ENCODE data around the gene CDH23. TPM values are rescaled to one million over a fixed set of nuclear protein-coding genes. Genes with fewer than 3 reads are reported as not detected.

The CDH23 gene
- total RNA-seq, 1 donor from 2014 or later, result 4.5 TPM

GRCh38 chr10:71462062-71462935 is 65.6 kb downstream of the CDH23 start:
- no peak overlapping the region for H3K4me3 ChIP-seq
- no peaks in the 10 kb centered on the region for H3K36me3 ChIP-seq
- no peak for TF ChIP-seq CTCF (IDR thresholded peaks at IDR 0.05; ENCODE audit: borderline replicate concordance)
- no peaks in the 10 kb centered on the region for H3K9me3 ChIP-seq (replicated peaks)
- DNase-seq, result no peak
- no peaks in the 10 kb centered on the region for H3K27me3 ChIP-seq (ENCODE audit: low read depth)
- H3K4me1 ChIP-seq, result peaks cover 17% of the 10 kb centered on the region
- intact Hi-C loops (cut with micrococcal nuclease), result no loop called here
- H3K27ac ChIP-seq (replicated peaks), result no peak overlapping the region

- Histone ChIP-seq H3K4me1 (peaks cover 23% of the 10 kb centered on the region), H3K4me3 (no peak overlapping the region), H3K27ac (replicated peaks) (no peak overlapping the region), H3K9me3 (replicated peaks) (no peaks in the 10 kb centered on the region), H3K27me3 (ENCODE audit: low read depth) (no peaks in the 10 kb centered on the region), H3K36me3 (no peaks in the 10 kb centered on the region)
- DNase-seq, result no peak
- no peak for TF ChIP-seq CTCF (IDR thresholded peaks at IDR 0.05; ENCODE audit: borderline replicate concordance)
- intact Hi-C loops (cut with micrococcal nuclease), result no loop called here
Measured at GRCh38 chr10:71463111-71463510, 66.4 kb downstream of the CDH23 start.

GRCh38 chr10:71465551-71466252 is 69.0 kb downstream of the CDH23 start:
- TF ChIP-seq CTCF (IDR thresholded peaks at IDR 0.05; ENCODE audit: borderline replicate concordance), result no peak
- Histone ChIP-seq H3K36me3 (no peaks in the 10 kb centered on the region), H3K27me3 (ENCODE audit: low read depth) (no peaks in the 10 kb centered on the region), H3K4me1 (peaks cover 34% of the 10 kb centered on the region), H3K4me3 (no peak overlapping the region), H3K9me3 (replicated peaks) (no peaks in the 10 kb centered on the region), H3K27ac (replicated peaks) (no peak overlapping the region)
- DNase-seq, result no peak
- intact Hi-C loops (cut with micrococcal nuclease), result no loop called here

- no peak for TF ChIP-seq CTCF (IDR thresholded peaks at IDR 0.05; ENCODE audit: borderline replicate concordance)
- H3K4me1 ChIP-seq, result peaks cover 34% of the 10 kb centered on the region
- H3K9me3 ChIP-seq (replicated peaks), result no peaks in the 10 kb centered on the region
- no peak overlapping the region for H3K27ac ChIP-seq (replicated peaks)
- H3K36me3 ChIP-seq, result no peaks in the 10 kb centered on the region
- intact Hi-C loops (cut with micrococcal nuclease), result no loop called here
- H3K4me3 ChIP-seq, result no peak overlapping the region
- DNase-seq, result no peak
- no peaks in the 10 kb centered on the region for H3K27me3 ChIP-seq (ENCODE audit: low read depth)
Measured at GRCh38 chr10:71466330-71466729, 69.6 kb downstream of the CDH23 start.

- H3K27ac ChIP-seq (replicated peaks), result no peak overlapping the region
- DNase-seq, result no peak
- no peaks in the 10 kb centered on the region for H3K36me3 ChIP-seq
- H3K4me1 ChIP-seq, result peaks cover 40% of the 10 kb centered on the region
- no peaks in the 10 kb centered on the region for H3K27me3 ChIP-seq (ENCODE audit: low read depth)
- H3K4me3 ChIP-seq, result no peak overlapping the region
- no peak for TF ChIP-seq CTCF (IDR thresholded peaks at IDR 0.05; ENCODE audit: borderline replicate concordance)
- H3K9me3 ChIP-seq (replicated peaks), result no peaks in the 10 kb centered on the region
- intact Hi-C loops (cut with micrococcal nuclease), result no loop called here
Measured at GRCh38 chr10:71467161-71467560, 70.4 kb downstream of the CDH23 start.
